HEK293 (cell line): ENCODE results near the gene SMCHD1.
"Not testable (repeated sequence)": the region's sequence is repeated elsewhere in the genome, so short reads cannot be mapped to it uniquely, and the experiment has no call there.

ENCODE experiments used
- CTCF ChIA-PET: fragments of 350-600 bp; formaldehyde crosslinking; extraction: SDS; loops from one replicate; lab custom pipeline; 2021; ENCODE audit warnings: antibody characterized with exemption; lab: Yijun Ruan, JAX
- POLR2A ChIA-PET: fragments of 300-600 bp; formaldehyde crosslinking; extraction: SDS; loops from one replicate; lab custom pipeline; 2020; ENCODE audit warnings: antibody characterized with exemption, inconsistent platforms; lab: Yijun Ruan, JAX
- H3K27ac ChIP-seq: fragments of 200-500 bp; sonication (Bioruptor generic); 2 replicates; pipeline ENCODE4 v1.5.1; 2014; ENCODE audit warnings: low read depth, low read length, control low read depth, inconsistent platforms; ENCODE audit errors: extremely low read depth
- H3K36me3 ChIP-seq, 2 experiments: fragments of 200-500 bp in 1 of 2; sonication (Bioruptor generic) in 1 of 2; 1 replicate in 1 of 2; 2 replicates in 1 of 2; pipeline ENCODE4 v1.5.1; 2014 to 2017; ENCODE audit warnings: inconsistent platforms in 2 of 2, low read length in 2 of 2; ENCODE audit not compliant: control insufficient read depth in 2 of 2, insufficient read depth in 1 of 2
- H3K4me1 ChIP-seq: fragments of 200-500 bp; sonication (Bioruptor generic); 2 replicates; pipeline ENCODE4 v1.5.1; 2014; ENCODE audit warnings: mild to moderate bottlenecking, low read length, inconsistent platforms; ENCODE audit not compliant: control insufficient read depth, insufficient read depth
- H3K4me3 ChIP-seq: 2 replicates; pipeline ENCODE4 v1.5.1; 2011; ENCODE audit warnings: low read depth, mild to moderate bottlenecking, control low read depth, low read length, moderate library complexity
- H3K9me3 ChIP-seq: fragments of 200-500 bp; sonication (Bioruptor generic); 2 replicates; pipeline ENCODE4 v1.5.1; 2014; ENCODE audit warnings: low read depth, low read length, inconsistent platforms; ENCODE audit not compliant: control insufficient read depth, insufficient read depth
- BCL11B ChIP-seq: fragments of 450-650 bp; formaldehyde crosslinking; IDR thresholded peaks from 2 replicates; pipeline ENCODE4 v1.5.1; 2016; ENCODE audit warnings: low read depth, missing biosample characterization, missing genetic modification characterization
- HOXD13 ChIP-seq: sonication (generic); formaldehyde crosslinking; IDR thresholded peaks from 2 replicates; pipeline ENCODE4 v1.8.0; 2022; ENCODE audit warnings: missing genetic modification reagents, borderline replicate concordance
- KLF10 ChIP-seq: fragments of 450-650 bp; IDR thresholded peaks from 2 replicates; pipeline ENCODE4 v1.5.1; 2018; ENCODE audit warnings: missing biosample characterization, mild to moderate bottlenecking, missing genetic modification characterization
- SALL2 ChIP-seq: fragments of 450-650 bp; formaldehyde crosslinking; IDR thresholded peaks from 2 replicates; pipeline ENCODE4 v1.5.0; 2017; ENCODE audit warnings: missing biosample characterization, mild to moderate bottlenecking, missing genetic modification characterization, borderline replicate concordance
- SP2 ChIP-seq: fragments of 450-650 bp; formaldehyde crosslinking; IDR thresholded peaks from 2 replicates; pipeline ENCODE4 v1.5.1; 2016; ENCODE audit warnings: missing biosample characterization, missing genetic modification characterization
- ZBTB26 ChIP-seq: fragments of 450-650 bp; formaldehyde crosslinking; optimal IDR thresholded peaks from 2 replicates; pipeline ENCODE3; 2016; ENCODE audit warnings: missing biosample characterization, mild to moderate bottlenecking, missing genetic modification characterization
- ZBTB44 ChIP-seq: fragments of 450-650 bp; IDR thresholded peaks from 2 replicates; pipeline ENCODE4 v1.5.1; 2018; ENCODE audit warnings: missing biosample characterization, mild to moderate bottlenecking, missing genetic modification characterization
- ZBTB7A ChIP-seq: fragments of 450-650 bp; formaldehyde crosslinking; IDR thresholded peaks from 2 replicates; pipeline ENCODE4 v1.5.1; 2016; ENCODE audit warnings: low read depth, missing biosample characterization, missing genetic modification characterization
- ZEB2 ChIP-seq: fragments of 450-650 bp; formaldehyde crosslinking; IDR thresholded peaks from 2 replicates; pipeline ENCODE4 v1.5.1; 2016; ENCODE audit warnings: missing biosample characterization, missing genetic modification characterization
- ZNF10 ChIP-seq: fragments of 450-650 bp; formaldehyde crosslinking; IDR thresholded peaks from 2 replicates; pipeline ENCODE4 v1.5.1; 2017; ENCODE audit warnings: missing biosample characterization, missing genetic modification characterization
- ZNF19 ChIP-seq: fragments of 450-650 bp; formaldehyde crosslinking; IDR thresholded peaks from 2 replicates; pipeline ENCODE4; 2016; ENCODE audit warnings: missing biosample characterization, missing genetic modification characterization, low read depth
- ZNF202 ChIP-seq: fragments of 450-650 bp; formaldehyde crosslinking; IDR thresholded peaks from 2 replicates; pipeline ENCODE4 v1.5.1; 2016; ENCODE audit warnings: missing biosample characterization, missing genetic modification characterization, borderline replicate concordance
- ZNF211 ChIP-seq: fragments of 450-650 bp; formaldehyde crosslinking; IDR thresholded peaks from 2 replicates; pipeline ENCODE4 v1.5.1; 2016; ENCODE audit warnings: low read depth, missing biosample characterization, missing genetic modification characterization
- ZNF24 ChIP-seq: fragments of 450-650 bp; formaldehyde crosslinking; IDR thresholded peaks from 2 replicates; pipeline ENCODE4 v1.5.1; 2016; ENCODE audit warnings: missing biosample characterization, missing genetic modification characterization
- ZNF280D ChIP-seq: fragments of 450-650 bp; formaldehyde crosslinking; IDR thresholded peaks from 2 replicates; pipeline ENCODE4 v1.5.1; 2016; ENCODE audit warnings: missing biosample characterization, missing genetic modification characterization
- ZNF37A ChIP-seq: fragments of 450-650 bp; IDR thresholded peaks from 2 replicates; pipeline ENCODE4 v1.5.1; 2018; ENCODE audit warnings: missing biosample characterization, missing genetic modification characterization
- ZNF391 ChIP-seq: fragments of 450-650 bp; formaldehyde crosslinking; IDR thresholded peaks from 2 replicates; pipeline ENCODE4 v1.5.1; 2016; ENCODE audit warnings: low read depth, missing biosample characterization, missing genetic modification characterization, borderline replicate concordance
- ZNF404 ChIP-seq: fragments of 450-650 bp; formaldehyde crosslinking; IDR thresholded peaks from 2 replicates; pipeline ENCODE4 v1.5.1; 2017; ENCODE audit warnings: missing biosample characterization, missing genetic modification characterization
- ZNF416 ChIP-seq: fragments of 450-650 bp; formaldehyde crosslinking; IDR thresholded peaks from 2 replicates; pipeline ENCODE4 v1.5.1; 2016; ENCODE audit warnings: missing biosample characterization, missing genetic modification characterization
- ZNF501 ChIP-seq: fragments of 450-650 bp; formaldehyde crosslinking; IDR thresholded peaks from 2 replicates; pipeline ENCODE4 v1.5.1; 2016; ENCODE audit warnings: missing biosample characterization, missing genetic modification characterization
- ZNF548 ChIP-seq: fragments of 450-650 bp; formaldehyde crosslinking; IDR thresholded peaks from 2 replicates; pipeline ENCODE4 v1.5.1; 2016; ENCODE audit warnings: missing biosample characterization, missing genetic modification characterization
- ZNF585B ChIP-seq: fragments of 450-650 bp; formaldehyde crosslinking; IDR thresholded peaks from 2 replicates; pipeline ENCODE4 v1.5.1; 2016; ENCODE audit warnings: missing biosample characterization, missing genetic modification characterization
- ZNF596 ChIP-seq: fragments of 450-650 bp; IDR thresholded peaks from 2 replicates; pipeline ENCODE4 v1.5.0; 2018; ENCODE audit warnings: missing biosample characterization, mild to moderate bottlenecking, missing genetic modification characterization, moderate library complexity
- ZNF600 ChIP-seq: fragments of 450-650 bp; formaldehyde crosslinking; IDR thresholded peaks from 2 replicates; pipeline ENCODE4 v1.5.1; 2016; ENCODE audit warnings: missing biosample characterization, missing genetic modification characterization
- ZNF623 ChIP-seq: fragments of 450-650 bp; formaldehyde crosslinking; IDR thresholded peaks from 2 replicates; pipeline ENCODE4 v1.5.1; 2016; ENCODE audit warnings: missing biosample characterization, missing genetic modification characterization
- ZNF664 ChIP-seq: fragments of 450-650 bp; formaldehyde crosslinking; IDR thresholded peaks from 2 replicates; pipeline ENCODE4 v1.5.1; 2016; ENCODE audit warnings: missing biosample characterization, missing genetic modification characterization
- ZNF707 ChIP-seq: fragments of 450-650 bp; formaldehyde crosslinking; IDR thresholded peaks from 2 replicates; pipeline ENCODE4 v1.5.1; 2016; ENCODE audit warnings: missing biosample characterization, missing genetic modification characterization
- ZNF768 ChIP-seq: fragments of 450-650 bp; formaldehyde crosslinking; IDR thresholded peaks from 2 replicates; pipeline ENCODE4 v1.5.1; 2018; ENCODE audit warnings: missing biosample characterization, mild to moderate bottlenecking, missing genetic modification characterization
- ZNF777 ChIP-seq: fragments of 450-650 bp; formaldehyde crosslinking; IDR thresholded peaks from 2 replicates; pipeline ENCODE4 v1.5.1; 2017; ENCODE audit warnings: missing biosample characterization, missing genetic modification characterization, borderline replicate concordance

Gene SMCHD1

GRCh38 chr18:2662990-2663389, 7.5 kb downstream of the SMCHD1 start (continued):
- TF ChIP-seq ZNF211: no peak

- no peak overlapping the region for H3K27ac ChIP-seq
- H3K4me3 ChIP-seq: no peak overlapping the region
- TF ChIP-seq ZBTB44 (no peak), SALL2 (tag by site-specific recombination) (no peak), ZNF24 (tag by site-specific recombination) (no peak), ZNF585B (no peak), SP2 (no peak), BCL11B (tag by site-specific recombination) (no peak), ZNF501 (tag by site-specific recombination) (no peak), ZNF391 (tag by site-specific recombination) (no peak), ZNF777 (tag by site-specific recombination) (no peak), ZNF10 (tag by site-specific recombination) (no peak), ZNF600 (tag by site-specific recombination) (no peak), ZNF19 (tag by site-specific recombination) (no peak), HOXD13 (no peak)
- CTCF ChIA-PET: no interaction called here
- POLR2A ChIA-PET: interaction anchor here (1.3 kb wide), 1 partner anchor 16 kb away, joined by 3 read pairs; no protein-coding TSS in a partner anchor
- H3K9me3 ChIP-seq: no peaks in the 10 kb centered on the region
- H3K36me3 ChIP-seq: peaks cover 60 to 84% of the 10 kb centered on the region in 2 experiments
- no peaks in the 10 kb centered on the region for H3K4me1 ChIP-seq
Measured at GRCh38 chr18:2672410-2672809, 16.9 kb downstream of the SMCHD1 start.

GRCh38 chr18:2672872-2673271, 17.3 kb downstream of the SMCHD1 start:
- Histone ChIP-seq H3K27ac (no peak overlapping the region), H3K4me1 (no peaks in the 10 kb centered on the region), H3K4me3 (no peak overlapping the region), H3K9me3 (no peaks in the 10 kb centered on the region), H3K36me3 (peaks cover 59 to 84% of the 10 kb centered on the region in 2 experiments)
- POLR2A ChIA-PET: interaction anchor here (1.3 kb wide), 1 partner anchor 16 kb away, joined by 3 read pairs; no protein-coding TSS in a partner anchor
- TF ChIP-seq ZEB2: no peak
- no peak for TF ChIP-seq ZNF664 (tag by site-specific recombination)
- no peak for TF ChIP-seq ZNF416 (tag by site-specific recombination)
- no peak for TF ChIP-seq ZNF707
- no peak for TF ChIP-seq ZNF37A (tag by site-specific recombination)
- no peak for TF ChIP-seq ZNF202 (tag by site-specific recombination)
- TF ChIP-seq ZNF768: no peak
- no peak for TF ChIP-seq ZNF501 (tag by site-specific recombination)
- TF ChIP-seq ZNF404 (tag by site-specific recombination): no peak
- no peak for TF ChIP-seq ZBTB7A (tag by site-specific recombination)
- no peak for TF ChIP-seq ZBTB26
- no peak for TF ChIP-seq ZNF548
- no peak for TF ChIP-seq ZNF623
- TF ChIP-seq ZNF280D (tag by site-specific recombination): no peak
- TF ChIP-seq ZNF596 (tag by site-specific recombination): no peak
- no peak for TF ChIP-seq KLF10 (tag by site-specific recombination)
- CTCF ChIA-PET: no interaction called here

- POLR2A ChIA-PET: not testable (repeated sequence)
Measured at GRCh38 chr18:2678933-2679332, 23.4 kb downstream of the SMCHD1 start.

More at GRCh38 chr18:2678933-2679332, 23.4 kb downstream of the SMCHD1 start:
- Histone ChIP-seq H3K4me1 (peaks cover 10% of the 10 kb centered on the region), H3K36me3 (peaks cover 22 to 36% of the 10 kb centered on the region in 2 experiments)
- H3K9me3 ChIP-seq, H3K4me3 ChIP-seq, CTCF ChIA-PET, H3K27ac ChIP-seq: not testable (repeated sequence)
